OCI-M2 (cell line): ENCODE data around the gene VAMP7.
A peak's percentile ranks its signal among the peaks of the same experiment; 100 is the strongest.
"Not testable (repeated sequence)": the region's sequence is repeated elsewhere in the genome, so short reads cannot be mapped to it uniquely, and the experiment has no call there.

Experiments
- DNase-seq: peaks from one replicate; lab custom pipeline; 2025; ENCODE audit not compliant: unreplicated experiment; lab: John Stamatoyannopoulos, UW

The VAMP7 gene, protein sequence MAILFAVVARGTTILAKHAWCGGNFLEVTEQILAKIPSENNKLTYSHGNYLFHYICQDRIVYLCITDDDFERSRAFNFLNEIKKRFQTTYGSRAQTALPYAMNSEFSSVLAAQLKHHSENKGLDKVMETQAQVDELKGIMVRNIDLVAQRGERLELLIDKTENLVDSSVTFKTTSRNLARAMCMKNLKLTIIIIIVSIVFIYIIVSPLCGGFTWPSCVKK

DNA sequence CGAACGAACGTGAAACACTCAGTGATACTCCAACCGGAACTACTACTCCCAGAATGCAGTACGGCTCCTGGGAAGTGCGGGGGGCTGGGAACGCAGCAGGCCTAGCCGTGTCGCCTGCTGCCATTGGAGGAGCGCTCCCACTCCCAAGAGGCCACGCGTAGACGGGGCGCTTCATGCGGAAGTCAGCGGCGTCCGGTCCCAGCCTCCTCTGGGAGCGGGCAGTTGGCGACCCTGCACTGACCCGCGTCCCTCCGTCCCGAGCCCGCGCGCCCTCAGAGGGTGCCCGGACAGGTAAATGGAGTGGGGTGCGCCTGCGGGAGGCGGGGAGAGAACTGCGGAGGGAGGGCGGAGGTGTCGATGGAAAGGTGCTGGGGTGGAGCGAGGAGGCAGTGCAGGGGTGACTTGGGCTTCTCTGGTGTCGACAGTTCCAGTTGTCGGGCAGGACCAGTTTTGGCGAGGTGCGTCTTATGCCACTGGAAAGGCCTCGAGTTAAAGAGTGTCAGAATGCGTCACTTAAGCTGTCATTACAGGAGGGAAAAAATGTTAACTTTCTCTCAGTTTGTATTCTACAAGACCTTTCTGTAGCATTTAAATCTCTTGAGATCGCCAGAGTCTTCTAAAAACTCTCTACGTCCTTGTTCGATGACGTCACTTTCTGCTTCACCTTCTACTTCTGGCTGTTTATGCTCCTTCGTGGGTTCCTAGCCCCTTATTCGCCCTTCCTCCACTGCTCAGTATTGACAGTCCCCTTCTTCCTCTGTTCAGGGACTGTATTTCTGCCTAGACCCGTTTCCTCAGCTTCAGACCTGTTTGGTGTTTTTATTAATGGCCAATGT, at the start of gene VAMP7:
VAMP7 (plus strand) TSS at position 188 of the 836 bp plus-strand sequence. CDS start 8,122 bp downstream, outside the sequence.
- peak; percentile 29 for DNase-seq

DNA sequence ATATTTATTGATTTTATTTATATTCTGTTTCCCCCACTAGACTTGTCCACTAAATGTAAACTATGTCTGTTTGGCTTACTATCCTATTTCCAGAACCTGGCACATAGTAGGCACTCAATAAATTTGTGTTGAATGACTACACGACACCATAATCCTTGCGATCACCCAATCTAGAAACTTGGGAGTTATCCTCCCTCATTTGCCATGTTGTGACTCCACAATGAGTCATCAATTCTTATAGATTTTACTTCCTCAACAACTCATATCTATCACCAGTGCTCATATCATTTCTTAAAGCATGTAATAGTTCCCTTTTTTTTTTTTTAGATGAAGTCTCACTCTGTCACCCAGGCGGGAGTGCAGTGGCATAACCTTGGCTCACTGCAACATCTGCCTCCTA, 39.9 kb upstream of the VAMP7 start:
- DNase-seq: no peak

DNA sequence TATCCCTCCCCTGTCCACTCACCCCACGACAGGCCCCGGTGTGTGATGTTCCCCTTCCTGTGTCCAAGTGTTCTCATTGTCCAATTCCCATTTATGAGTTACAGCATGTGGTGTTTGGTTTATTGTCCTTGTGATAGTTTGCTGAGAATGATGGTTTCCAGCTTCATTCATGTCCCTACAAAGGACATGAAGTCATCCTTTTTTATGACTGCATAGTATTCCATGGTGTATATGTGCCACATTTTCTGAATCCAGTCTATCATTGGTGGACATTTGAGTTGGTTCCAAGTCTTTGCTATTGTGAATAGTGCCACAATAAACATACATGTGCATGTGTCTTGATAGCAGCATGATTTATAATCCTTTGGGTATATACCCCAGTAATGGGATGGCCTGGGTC, 29.4 kb upstream of the VAMP7 start:
- DNase-seq: not testable (repeated sequence)

DNA sequence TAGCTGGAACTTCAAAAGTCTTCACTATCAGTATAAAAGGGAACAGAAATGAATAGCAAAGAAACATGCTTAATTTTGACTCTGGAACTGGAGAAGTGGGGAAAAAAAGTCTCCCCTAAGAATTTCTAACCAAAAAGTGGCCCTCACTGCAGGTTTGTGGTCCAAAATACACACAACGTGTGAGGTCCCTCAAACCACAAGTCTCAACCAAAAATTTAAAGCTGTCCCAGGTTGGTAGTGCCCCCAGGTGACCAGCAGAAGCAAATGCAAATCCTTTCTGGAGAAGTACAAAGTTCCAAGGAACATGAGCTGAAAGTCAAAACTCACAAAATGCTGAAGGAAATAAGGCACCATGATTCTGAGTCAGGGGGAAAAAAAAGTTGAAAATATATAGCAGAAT, 23.6 kb upstream of the VAMP7 start:
- DNase-seq: no peak

DNA sequence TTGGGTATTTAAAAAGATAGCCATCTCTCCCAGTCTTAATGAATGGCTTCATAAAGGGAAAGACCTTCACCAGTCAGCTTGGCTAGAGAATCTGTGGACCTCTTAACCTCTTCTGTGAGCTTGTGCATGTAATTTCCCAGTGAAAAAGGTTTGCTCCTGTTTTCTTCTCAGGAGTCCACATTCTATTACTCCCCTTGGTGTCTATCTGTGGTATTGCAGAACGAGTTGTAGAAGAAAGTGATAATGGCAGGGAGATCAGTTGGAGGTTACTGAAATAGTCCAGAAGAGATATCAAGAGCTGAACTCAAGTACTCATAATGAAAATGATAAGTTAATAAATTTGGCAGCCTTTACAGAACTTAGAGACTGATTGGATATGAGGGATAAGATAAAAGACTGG, 16.5 kb upstream of the VAMP7 start:
- no peak for DNase-seq

DNA sequence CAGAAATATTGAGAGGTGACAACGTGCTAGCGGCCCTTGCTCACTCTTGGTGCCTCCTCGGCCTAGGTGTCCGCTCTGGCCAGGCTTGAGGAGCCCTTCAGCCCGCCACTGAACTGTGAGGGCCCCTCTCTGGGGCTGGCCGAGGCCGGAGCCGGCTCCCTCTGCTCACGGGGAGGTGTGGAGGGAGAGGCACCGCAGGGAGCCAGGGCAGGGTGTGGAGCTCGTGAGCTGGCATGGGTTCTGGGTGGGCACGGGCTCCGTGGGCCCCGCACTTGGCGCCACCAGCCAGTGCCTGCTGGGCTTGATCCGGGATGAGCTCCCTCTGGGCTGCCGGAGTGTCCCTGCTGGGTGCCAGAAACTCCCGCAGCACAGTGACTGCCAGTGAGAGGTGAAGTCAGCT, 16.0 kb upstream of the VAMP7 start:
- no peak for DNase-seq

DNA sequence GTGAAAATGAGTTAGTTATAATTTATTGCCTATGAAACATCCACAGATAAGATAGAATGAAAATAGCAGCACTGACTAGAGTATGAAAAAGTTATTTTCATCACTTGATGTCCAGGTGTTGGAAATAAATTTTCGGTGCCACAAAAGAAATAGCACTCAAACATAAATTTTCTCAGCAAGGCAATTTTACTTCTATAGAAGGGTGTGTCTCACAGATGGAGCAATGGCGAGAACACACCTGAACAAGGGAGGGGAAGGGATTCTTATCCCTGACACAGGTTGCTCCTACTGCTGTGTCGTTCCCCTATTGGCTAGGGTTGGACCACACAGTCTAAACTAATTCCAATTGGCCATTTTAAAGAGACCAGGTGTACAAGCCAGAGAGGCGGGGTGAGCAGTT, 13.3 kb upstream of the VAMP7 start:
- no peak for DNase-seq

DNA sequence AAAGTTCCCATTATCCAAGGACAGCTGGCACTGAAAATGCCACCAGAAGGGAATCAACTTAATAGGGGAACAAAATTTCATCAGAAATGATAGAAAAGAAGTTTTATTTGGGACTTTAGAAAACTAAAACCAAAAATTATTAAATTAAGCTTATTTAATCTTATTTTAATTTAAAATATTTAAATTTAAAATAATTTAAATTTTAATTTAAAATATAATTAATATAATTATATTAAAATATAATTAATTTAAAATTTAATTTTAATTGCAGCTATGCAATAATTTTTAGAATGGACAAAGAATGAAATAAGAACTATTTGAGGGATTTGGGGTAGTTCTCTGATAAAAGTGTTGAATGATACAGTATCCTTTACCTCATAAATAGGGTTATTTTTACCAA, 10.2 kb upstream of the VAMP7 start:
- DNase-seq: no peak

DNA sequence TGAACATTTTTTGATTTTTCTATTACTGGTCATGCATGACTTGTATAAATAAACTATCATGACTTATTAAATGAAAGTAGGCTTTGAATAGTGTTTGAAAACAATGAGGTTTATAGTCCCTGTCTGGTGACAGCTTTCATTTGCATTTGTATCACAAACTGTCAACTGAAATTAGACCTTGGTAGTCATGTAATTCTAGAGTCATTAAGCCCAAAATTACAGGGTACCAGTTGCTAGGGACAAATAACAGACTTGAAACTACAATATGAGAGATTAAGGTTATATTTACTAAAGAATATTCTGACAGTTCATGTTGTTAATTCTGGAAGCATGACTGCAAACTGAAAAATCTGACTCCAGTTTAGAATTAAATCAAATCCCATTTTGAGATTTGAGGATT, 9.2 kb upstream of the VAMP7 start:
- DNase-seq: no peak

DNA sequence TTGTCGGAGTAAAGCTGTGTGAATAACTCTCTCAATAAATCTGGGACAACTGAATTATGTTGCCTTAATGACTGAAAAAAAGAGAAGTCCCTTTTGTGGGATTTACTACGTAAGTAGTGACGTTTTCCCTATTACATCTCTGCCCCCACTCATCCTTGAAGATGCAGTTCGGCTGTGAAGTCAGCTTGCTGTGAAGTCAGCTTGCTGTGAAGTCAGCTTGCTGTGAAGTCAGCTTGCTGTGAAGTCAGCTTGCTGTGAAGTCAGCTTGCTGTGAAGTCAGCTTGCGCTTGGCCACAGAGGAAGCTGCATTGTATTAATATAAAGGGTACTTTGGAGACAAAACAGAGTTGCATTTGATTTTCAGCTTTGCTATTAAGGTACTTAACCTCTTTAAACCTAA, 8.0 kb upstream of the VAMP7 start:
- no peak for DNase-seq

DNA sequence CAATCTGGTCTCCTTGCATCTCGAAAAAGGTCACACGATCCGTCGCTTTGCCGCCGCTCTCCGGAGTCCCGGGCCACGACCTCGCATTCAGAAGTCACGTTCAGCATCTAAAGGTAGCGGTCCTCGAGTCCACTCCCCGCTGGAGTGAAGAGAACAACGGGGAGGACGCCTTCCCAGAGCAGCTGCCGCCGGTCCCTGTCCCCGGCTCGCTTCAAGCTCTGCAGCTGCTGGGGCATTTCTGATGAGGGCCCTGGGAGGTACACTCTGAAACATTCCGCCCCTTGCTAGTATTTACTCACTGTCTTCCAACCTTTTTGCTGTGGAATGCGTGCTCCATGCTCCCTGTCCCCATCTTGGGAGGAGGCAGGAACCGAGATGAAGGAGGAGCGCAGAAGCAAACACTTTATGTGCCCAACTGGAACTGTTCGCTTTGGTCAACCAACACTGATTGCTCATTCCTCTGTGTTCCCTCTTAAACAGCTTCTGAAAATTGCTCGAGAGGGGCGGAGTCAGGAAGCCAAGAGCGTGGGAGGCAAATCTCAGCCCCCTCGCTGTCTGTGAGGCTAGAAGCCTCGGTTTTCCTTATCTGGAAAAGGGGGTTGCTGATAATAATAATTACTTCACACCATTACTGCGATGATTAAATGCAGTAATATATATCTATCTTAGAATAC, 6.4 kb upstream of the VAMP7 start:
- no peak for DNase-seq

DNA sequence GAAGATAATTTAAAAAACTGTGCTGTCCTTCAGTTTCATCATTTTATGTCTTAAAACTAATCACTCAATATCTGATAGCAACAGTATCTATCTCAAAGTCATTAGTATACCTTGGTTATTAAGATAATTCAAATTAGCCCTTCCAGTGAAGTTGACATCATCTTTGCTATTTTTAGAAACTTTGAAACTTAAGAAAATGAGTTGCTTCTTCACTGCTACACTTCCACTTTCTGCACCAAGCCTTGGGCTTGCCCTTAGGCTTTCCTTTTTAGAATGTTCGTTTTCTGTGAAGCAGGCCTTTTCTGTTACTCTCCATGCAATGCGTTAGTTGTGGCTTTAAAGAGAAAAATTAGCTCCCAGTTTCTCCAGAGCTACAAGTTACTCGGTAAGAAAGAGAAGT, 4.4 kb upstream of the VAMP7 start:
- no peak for DNase-seq

DNA sequence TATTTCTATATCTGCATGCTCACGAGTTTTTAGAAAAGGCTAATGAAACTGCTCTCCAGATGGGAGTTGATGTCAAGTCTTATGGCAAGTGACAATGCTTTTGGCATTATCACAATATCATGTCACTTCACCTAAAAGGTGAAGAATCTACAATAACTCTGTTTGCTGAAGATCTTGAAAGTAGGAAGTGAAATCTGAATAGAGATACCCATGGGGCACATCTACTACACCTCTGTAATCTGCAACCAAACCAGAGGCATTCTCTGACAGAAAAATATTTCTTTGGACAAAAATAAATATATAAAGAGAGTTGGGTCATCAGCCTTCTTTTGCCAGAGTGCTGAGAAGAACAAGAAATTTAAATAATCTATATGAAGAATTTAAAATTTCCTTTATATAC, 3.9 kb upstream of the VAMP7 start:
- DNase-seq: no peak

DNA sequence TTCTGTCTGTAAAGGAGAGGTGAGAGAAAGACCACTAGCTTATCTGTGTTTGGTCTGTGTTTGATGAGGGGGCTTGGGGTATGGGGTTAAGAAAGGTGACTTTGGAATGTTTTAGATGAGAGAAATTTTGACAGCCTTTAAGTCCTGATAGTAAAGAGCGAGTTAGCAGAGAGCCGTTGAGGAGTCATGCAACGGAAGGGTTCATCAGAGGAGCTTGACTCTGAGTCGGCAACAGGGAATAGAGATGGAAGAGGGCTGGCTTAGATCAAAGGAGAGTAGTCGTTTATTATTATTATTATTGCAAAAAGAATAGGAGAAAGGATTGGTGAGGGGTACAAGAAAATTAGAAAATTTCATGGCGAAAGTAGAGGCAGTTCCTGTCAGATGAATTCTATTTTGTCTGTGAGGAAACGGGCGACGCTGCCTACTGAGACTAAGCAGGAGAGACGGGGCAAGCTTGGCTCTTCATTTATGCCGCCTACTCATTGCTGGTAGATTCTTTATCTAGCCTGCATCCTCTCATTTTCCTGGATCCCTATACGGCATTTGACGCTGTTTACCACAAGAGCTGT, 473 bp upstream of the VAMP7 start:
- DNase-seq: no peak

DNA sequence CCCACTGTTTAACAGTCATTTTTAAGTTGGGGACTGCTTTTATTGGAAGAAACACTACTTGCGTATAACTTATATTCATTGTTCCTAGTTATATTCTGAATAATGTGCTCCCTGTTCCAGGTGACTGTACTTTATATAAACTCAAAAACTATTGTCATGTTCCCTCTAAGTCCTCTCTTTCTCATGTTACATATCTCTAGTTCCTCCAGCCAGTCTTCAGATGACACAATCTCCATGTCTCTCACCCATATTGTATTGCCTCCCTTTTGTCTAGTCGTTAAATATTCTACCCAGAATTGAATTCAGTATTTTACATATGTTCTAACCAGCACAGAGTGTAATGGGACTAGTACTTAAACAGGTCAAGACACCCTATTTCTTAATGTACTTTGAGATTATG, 5.3 kb downstream of the VAMP7 start:
- no peak for DNase-seq

DNA sequence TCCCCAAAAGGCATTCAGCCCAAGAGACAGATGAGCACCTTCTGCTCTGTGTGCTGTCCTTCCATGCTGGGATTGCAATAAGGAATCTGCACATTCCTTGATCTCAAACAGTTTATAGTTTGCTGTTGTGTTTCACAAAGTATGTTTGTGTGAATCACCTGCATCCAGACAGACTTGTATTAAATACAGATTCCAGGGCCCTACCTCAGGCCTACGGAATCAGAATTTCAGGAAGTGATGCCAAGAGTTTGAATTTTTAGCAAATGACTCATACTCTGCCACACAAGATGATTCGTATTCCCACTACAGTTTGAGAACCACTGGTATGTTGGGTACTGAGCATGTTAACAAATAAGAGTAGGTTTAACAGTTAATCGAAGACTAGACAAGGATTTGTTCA, 7.0 kb downstream of the VAMP7 start:
- DNase-seq: no peak

DNA sequence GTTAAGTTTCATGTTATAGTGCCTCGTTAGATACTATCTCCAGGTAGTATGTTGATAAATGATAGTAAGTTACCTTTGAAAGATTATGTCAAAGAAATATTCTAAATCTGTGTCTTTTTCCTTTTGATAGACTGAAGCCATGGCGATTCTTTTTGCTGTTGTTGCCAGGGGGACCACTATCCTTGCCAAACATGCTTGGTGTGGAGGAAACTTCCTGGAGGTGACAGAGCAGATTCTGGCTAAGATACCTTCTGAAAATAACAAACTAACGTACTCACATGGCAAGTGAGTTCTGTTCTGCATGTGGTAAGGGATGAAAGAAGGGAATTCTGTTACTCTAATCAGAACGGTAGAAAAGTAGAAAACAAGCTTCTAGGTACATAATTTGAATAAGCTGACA, 8.2 kb downstream of the VAMP7 start:
- DNase-seq: no peak

DNA sequence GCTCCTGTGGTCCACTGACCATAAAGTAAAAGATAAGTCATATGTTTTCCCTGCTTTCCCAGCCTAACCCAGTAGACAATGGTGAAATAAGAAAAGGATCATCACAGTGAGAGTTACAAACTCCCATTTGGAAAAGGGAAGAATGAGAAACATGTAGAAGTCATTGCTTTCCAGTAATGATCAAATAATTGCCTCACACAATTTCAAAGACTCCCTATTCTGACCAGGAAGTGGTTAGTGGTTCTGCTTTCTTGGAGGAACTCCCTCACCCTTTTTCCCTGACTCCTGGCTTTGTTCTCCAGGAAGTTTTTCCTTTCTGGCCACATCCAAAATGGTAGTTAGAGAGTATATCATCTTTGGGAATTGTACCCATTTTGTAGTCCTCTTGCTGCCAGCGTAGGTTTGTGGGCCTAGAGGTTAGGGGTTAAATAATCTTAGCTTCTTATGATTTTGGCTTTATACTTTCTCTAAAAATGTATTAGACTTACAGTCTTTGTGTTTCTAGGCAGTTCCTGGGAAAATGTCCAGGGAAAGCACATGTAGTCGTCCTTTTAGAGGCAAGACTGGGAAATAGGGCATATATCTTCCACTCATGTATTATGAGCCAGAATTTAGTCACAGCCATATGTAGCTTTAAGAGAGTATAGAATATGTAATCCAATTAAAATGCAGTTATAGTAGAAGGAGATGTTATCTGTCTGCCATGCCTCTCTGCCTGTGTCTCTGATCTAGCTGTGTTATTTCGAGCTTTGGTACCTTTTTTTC, 10.5 kb downstream of the VAMP7 start:
- DNase-seq: no peak

DNA sequence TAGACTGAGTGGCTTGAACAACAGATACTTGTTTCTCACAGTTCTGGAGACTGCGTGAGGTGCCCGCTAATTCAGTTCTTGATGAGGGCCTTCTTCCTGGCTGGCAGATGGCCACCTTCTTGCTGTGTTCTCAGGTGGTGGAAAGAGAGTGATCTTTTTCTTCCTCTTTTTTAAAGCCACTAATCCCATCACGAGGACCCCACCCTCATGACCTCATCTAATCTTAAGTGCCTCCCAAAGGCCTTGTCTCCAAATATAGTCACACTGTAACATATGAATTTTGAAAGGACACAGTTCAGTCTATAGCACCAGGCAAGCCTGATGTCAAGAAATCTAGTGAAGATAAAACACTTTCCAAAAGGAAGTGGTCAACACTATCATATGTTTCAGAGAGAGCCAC, 12.4 kb downstream of the VAMP7 start:
- no peak for DNase-seq

DNA sequence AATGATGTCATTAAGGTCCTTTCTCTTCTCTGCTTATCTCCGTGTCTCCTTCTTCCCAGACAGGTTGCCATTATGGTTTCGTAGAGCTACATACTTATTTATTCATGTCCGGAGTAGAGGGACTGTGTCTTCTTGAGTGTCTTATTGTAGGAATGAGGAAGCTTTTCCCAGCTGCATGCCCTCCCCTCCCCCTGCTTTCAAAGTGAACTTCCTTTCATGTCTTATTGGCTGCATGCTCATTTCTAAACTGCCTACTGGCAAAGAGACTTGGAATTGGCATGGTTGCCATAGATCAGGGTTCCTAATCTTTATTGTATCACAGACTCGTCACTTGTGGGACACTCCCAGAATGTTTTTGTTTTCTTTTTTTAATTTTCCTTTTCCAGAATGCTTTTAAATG, 15.4 kb downstream of the VAMP7 start:
- no peak for DNase-seq

DNA sequence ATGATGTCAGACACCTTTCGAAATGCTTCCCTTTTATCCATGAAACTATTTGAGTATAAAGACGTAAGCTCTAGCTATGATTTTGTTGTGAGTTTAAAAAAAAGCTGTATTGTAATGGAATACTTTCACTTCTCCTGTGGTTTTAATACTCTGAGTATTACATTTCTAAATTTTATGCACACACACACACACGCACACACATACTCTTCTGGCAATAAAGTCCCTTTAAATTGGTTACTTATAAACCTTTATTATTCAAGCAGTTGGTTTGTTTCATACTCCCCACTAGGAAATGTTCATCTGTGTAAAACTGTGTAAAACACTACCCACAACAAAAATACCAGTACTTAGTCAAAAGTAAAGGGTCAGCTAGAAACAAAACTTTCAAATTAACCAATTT, 18.2 kb downstream of the VAMP7 start:
- no peak for DNase-seq
